H4 (cell line): ENCODE measurements around the gene RELT. TPM values are rescaled to one million over a fixed set of nuclear protein-coding genes. Genes with fewer than 3 reads are reported as not detected.

Experiments used
- DNase-seq: peaks from one replicate; pipeline ENCODE4 v3.0.0-alpha.2; 2015; ENCODE audit warnings: low spot score
- total RNA-seq: library from RNA; depleted of rRNA; stranded (reverse); fragments of >200 nt; shearing (Covaris generic); gene quantifications from 2 replicates; pipeline ENCODE4 v1.2.3, GENCODE V29; 2014

RELT gene
- total RNA-seq, 1 experiment from 2014 or later: 2.1 TPM

DNA sequence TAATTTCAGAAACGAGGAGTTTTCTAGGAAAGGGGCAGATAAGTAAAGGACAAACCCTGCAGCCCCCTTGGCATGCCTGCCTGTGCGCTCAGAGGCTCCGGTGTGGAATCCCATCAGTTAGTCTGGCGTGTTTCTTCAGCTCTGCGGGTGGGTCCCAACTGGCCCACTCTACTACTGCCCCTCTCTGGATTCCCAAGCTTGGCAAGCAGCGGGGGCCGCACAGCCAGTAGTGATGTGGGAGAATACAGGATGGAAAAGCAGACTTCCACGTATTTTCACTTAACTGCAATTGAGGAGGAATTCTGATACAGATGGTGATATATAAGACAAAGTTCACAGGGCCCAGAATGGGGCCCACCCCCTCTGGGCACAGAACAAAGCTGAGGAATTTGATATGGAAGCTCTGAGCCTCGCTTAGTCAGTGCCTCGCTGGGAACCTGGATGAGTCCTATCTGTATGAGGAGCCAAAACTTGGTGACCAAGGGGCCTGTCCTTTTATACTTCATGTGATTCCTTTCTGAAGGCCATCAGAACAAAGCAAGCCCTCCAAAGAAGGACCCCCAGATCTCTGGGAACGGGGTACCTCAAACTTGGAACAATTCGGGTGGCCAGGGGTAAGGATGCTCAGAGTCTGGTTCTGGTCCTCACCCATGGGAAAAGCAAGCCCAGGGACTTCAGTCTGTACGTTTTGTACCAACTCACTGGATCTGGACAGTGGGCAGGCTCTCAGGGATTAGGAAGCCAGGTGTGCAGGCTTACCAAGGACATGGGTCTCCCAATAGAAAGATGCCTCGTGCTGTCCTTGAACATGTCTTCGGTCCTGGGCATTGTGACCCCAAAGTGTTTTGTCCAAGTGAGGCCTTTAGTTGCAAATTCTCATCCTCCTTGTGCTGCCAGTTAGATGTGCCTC is 26.0 kb downstream of the RELT start:
- no peak for DNase-seq

- no peak for DNase-seq
Observed at GRCh38 chr11:73402834-73403185, 26.6 kb downstream of the RELT start.

- no peak for DNase-seq
Observed at GRCh38 chr11:73403541-73403940, 27.3 kb downstream of the RELT start.

DNA sequence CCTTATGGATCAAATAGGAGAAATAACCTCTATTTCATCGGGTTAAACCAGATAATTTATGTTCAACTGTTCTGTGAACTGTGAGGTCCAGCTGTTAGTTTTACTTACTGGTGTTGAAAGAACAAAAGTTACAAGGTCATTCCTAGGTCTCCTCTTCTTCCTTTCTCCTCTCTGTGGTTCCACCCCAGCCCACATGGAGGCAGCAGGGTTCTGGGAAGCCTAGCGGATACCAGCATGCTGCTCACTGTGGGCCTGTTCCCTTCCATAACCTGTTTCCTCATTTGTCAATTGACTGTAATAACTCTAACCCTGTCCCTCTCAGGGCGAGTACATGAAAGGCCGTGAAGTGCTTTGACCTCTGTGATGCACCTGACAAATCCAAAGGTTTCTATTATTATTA is 27.8 kb downstream of the RELT start:
- DNase-seq: no peak

- DNase-seq: no peak
Observed at GRCh38 chr11:73404506-73405145, 28.4 kb downstream of the RELT start.

GRCh38 chr11:73405146-73405510 is 28.9 kb downstream of the RELT start:
- no peak for DNase-seq

- no peak for DNase-seq
Observed at GRCh38 chr11:73406131-73406530, 29.9 kb downstream of the RELT start.

- no peak for DNase-seq
Observed at GRCh38 chr11:73406619-73407018, 30.4 kb downstream of the RELT start.

GRCh38 chr11:73409431-73409830 is 33.2 kb downstream of the RELT start:
- no peak for DNase-seq

GRCh38 chr11:73410627-73411026 is 34.4 kb downstream of the RELT start:
- DNase-seq: no peak

DNA sequence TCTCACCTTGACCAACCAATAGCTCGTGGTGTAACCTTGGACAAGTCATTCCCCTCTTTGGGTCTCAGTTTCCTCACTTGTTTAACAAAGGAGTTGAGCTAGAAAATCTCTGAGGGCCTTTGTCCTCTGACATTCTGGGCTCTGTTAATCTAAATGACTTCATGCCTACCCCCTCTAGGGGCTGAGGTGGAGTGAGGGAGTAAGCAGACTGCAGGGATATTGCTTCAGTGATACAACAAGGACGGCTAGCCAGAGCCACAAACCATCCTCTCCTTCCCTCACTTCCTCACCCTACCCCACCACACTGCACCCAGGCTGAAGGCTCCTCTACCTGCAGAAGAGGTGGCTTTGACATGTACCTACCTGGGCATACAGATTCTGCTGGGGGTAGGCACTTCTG is 34.8 kb downstream of the RELT start:
- DNase-seq: no peak

- no peak for DNase-seq
Observed at GRCh38 chr11:73412308-73412707, 36.1 kb downstream of the RELT start.

DNA sequence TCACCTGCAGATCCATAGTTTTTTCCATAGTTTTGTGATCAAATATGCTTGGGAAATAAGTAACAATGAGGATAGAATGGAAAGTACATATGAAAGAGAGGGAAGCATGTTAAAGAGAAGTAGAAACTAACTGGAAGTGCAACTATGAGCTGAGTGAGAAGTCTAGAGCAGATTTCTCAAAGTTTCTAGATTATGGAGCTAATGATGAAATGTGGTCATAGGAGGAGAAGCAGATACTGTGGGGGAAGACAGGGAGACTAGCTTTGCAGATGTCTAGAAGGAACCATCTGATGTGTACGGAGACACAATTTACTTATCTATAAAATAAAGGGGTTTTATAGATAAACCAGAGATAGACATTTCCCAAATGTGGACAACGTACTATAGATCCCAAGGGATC is 37.1 kb downstream of the RELT start:
- DNase-seq: no peak

DNA sequence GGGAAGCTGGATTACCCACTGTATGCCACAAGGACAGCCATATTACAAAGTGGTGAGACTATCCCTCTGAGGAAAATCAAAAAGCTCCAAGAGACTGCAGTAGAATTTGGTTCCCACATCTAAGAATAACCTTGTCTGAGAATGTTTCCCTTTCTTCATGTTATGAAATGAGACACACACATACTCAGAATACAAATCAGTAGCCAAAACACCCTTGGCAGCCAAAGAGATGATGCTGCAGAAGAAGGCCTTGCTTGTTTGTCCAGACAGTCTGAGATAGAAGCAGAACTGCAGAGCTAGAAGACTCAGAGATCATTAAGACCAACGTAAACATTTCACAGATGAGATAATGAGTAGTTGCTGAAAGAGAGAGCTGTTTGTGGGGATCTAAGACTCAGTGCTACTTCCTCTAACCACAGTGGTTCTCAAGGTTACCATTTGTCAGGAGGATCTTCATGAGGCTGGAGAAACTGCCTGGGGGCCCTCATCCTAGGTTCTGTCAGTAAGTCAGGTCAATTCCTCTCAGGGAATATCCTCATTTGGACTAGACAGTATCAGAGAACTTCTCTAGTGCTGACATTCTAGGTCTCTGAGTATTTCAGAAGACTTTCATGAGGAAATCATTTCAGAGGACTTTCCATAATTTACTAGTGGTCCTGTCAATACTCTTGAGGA is 38.9 kb downstream of the RELT start:
- no peak for DNase-seq

DNA sequence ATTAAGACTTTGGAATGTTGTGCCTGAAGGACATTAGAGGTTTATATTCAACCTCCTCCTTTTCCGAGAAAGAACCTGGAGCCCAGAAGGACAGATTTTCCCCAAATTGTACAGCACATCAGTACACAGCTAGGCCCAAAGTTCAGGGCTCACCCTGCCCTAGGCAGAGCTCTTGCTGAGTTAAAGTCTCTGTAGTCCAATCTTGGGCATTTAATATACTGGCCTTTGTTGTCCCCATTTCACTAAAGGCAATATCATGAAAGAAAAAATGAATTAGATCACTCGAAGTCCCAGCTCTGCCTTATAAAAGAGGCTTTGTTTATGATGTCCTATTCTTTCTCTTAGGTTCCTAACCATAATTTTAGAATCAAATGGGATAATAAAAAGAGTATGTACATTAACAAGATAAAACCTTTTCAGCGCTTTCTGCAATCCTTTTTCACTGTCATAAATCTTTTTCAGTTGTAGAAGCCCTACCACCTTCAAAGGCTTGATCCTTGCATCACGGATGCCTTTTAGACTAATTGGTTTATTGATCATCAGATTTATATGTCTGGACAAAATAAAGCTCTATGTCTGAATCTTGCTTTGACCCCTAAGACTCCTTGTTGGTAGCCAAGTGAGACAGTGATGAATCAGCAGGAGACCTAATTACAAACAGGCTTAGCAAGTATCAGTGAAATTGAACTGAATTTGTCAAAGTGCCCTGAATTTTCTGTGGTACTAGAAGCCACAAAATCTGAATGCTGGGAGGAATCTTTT is 39.8 kb downstream of the RELT start:
- DNase-seq: no peak

- DNase-seq: no peak
Observed at GRCh38 chr11:73416786-73417185, 40.6 kb downstream of the RELT start.

- DNase-seq: no peak
Observed at GRCh38 chr11:73420136-73420535, 43.9 kb downstream of the RELT start.

GRCh38 chr11:73422886-73423285 is 46.7 kb downstream of the RELT start:
- no peak for DNase-seq

GRCh38 chr11:73423506-73423905 is 47.3 kb downstream of the RELT start:
- DNase-seq: no peak

DNA sequence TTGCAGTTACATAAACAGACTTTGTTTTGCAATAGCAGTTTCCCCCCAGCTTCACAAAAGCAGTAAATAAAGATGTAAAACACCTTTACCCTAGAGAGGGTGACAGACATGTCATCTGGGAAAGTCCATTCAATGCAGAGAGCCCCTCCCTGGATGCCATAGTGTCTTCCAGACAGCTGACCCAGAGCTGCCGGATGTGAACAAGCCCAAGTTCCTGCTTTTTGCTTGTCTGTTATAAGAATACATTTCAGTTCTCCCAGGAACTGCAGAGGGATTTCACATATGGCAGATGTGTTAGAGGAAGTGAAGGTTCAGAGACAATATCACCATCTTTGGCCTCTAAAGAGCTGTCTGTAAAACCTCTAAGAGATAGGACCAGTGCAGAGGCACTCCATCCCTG is 48.9 kb downstream of the RELT start:
- DNase-seq: no peak

DNA sequence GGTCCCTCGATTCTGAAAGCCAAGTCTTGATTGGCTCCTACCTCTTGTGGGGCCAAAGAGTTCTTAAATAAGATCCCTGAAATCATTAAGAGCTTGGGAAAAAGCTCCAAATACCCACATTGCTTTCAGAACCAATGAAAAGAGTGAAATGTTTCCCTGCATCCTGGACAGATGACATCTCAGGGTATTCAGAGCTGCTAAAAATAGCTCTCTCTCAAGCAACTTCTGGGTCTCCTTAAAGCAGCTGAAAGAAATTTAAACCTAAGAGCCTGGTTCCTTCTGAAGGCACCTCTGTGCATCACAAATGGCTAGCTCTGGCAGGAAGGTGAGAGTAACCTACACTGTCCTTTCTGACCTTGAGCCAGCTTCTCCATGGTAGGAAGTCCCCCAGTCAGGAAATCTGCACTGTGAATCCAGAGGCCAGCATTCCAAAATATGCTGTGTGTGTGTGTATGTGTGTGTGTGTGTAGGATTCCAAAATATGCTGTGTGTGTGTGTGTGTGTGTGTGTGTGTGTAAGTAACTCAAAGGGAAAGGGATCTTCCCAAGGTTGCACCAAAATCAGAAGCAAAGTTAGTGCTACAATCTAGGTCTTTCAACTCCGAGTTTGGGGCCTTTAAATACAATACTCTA is 50.1 kb downstream of the RELT start:
- no peak for DNase-seq

GRCh38 chr11:73428227-73428626 is 52.0 kb downstream of the RELT start:
- no peak for DNase-seq
